A549 (cell line): Measurements from ENCODE around the gene RSPH3. TPM values are rescaled to one million over a fixed set of nuclear protein-coding genes. Genes with fewer than 3 reads are reported as not detected.
A peak's percentile ranks its signal among the peaks of the same experiment; 100 is the strongest.

Experiments used
- ATAC-seq, 2 experiments: fragments of 200-7000 bp in 1 of 2; fragments of >200 bp in 1 of 2; cut with Nextera tagmentation in 1 of 2; cut with Tn5 transposase in 1 of 2; 3 replicates each; pipeline versions ENCODE4 v1.8.0 to v1.9.1; 2018 to 2020; ENCODE audit warnings: mild to moderate bottlenecking in 1 of 2, moderate library complexity in 1 of 2
- CTCF ChIA-PET: fragments of 300-600 bp; sonication (Branson Sonifier 250); formaldehyde crosslinking; extraction: SDS; loops from one replicate; lab custom pipeline; 2021; ENCODE audit warnings: antibody characterized with exemption, inconsistent platforms; lab: Yijun Ruan, JAX
- POLR2A ChIA-PET: fragments of 350-600 bp; formaldehyde crosslinking; extraction: SDS; loops from one replicate; lab custom pipeline; 2021; ENCODE audit warnings: antibody characterized with exemption, inconsistent platforms; lab: Yijun Ruan, JAX
- DNase-seq, 2 experiments: peaks; one replicate each; pipeline versions ENCODE4 v3.0.0 to v3.0.0-alpha.2; 2011 to 2016; ENCODE audit warnings: low read depth in 1 of 2, low spot score in 1 of 2
- FAIRE-seq: peaks from 2 replicates; lab custom pipeline; 2011; peaks lifted over from hg19 to GRCh38; lab: Jason Lieb, UNC
- H3K27ac ChIP-seq, 2 experiments: fragments of >200 bp; sonication (Bioruptor Twin); formaldehyde crosslinking; 3 replicates each; pipeline ENCODE4 v1.5.1; 2016 to 2017
- H3K4me1 ChIP-seq: fragments of >200 bp; sonication (Bioruptor Twin); formaldehyde crosslinking; 3 replicates; pipeline ENCODE4 v1.6.1; 2016
- H3K4me2 ChIP-seq: fragments of >200 bp; sonication (Bioruptor Twin); formaldehyde crosslinking; 3 replicates; pipeline ENCODE4 v1.6.1; 2016
- H3K4me3 ChIP-seq: fragments of >200 bp; sonication (Bioruptor Twin); formaldehyde crosslinking; 3 replicates; pipeline ENCODE4 v1.5.1; 2016
- H3K9me3 ChIP-seq: fragments of >200 bp; sonication (Bioruptor Twin); formaldehyde crosslinking; 3 replicates; pipeline ENCODE4 v1.6.1; 2016
- CBX2 ChIP-seq: fragments of 200-600 bp; sonication (generic); IDR thresholded peaks from 2 replicates; pipeline ENCODE4 v1.6.1; 2016; ENCODE audit warnings: low read depth, mild to moderate bottlenecking, borderline replicate concordance
- CHD2 ChIP-seq: fragments of 150-350 bp; IDR thresholded peaks from 2 replicates; pipeline ENCODE4 v1.6.1; 2014; ENCODE audit warnings: low read length; ENCODE audit not compliant: partially characterized antibody
- EHF ChIP-seq: fragments of 250-450 bp; sonication (Bioruptor Pico); IDR thresholded peaks from 2 replicates; pipeline ENCODE4 v1.5.0; 2020; ENCODE audit warnings: mild to moderate bottlenecking
- EHMT2 ChIP-seq: fragments of 200-600 bp; sonication (generic); IDR thresholded peaks from 2 replicates; pipeline ENCODE4 v1.6.1; 2016; ENCODE audit warnings: antibody characterized with exemption, low read depth, mild to moderate bottlenecking, moderate library complexity
- HOXA7 ChIP-seq: fragments of 250-450 bp; sonication (Bioruptor Pico); IDR thresholded peaks from 2 replicates; pipeline ENCODE4 v1.5.0; 2020; ENCODE audit warnings: mild to moderate bottlenecking, moderate library complexity
- HOXB13 ChIP-seq: fragments of 250-450 bp; sonication (Bioruptor Pico); IDR thresholded peaks from 2 replicates; pipeline ENCODE4 v1.5.0; 2020; ENCODE audit warnings: low read depth, mild to moderate bottlenecking, moderate library complexity
- HOXB5 ChIP-seq: fragments of 250-450 bp; sonication (Bioruptor Pico); IDR thresholded peaks from 2 replicates; pipeline ENCODE4 v1.5.0; 2020; ENCODE audit warnings: mild to moderate bottlenecking, moderate library complexity
- JUN ChIP-seq, 2 experiments: fragments of >200 bp; sonication (Bioruptor Twin); formaldehyde crosslinking; IDR thresholded peaks; 2 replicates in 1 of 2; 3 replicates in 1 of 2; pipeline ENCODE4 v1.6.1; 2016 to 2017
- MAFK ChIP-seq: fragments of 450-650 bp; IDR thresholded peaks from 2 replicates; pipeline ENCODE4 v1.6.1; 2014; ENCODE audit not compliant: partially characterized antibody
- MYC ChIP-seq: IDR thresholded peaks from 2 replicates; pipeline ENCODE4 v1.6.1; 2012; ENCODE audit warnings: mild to moderate bottlenecking, inconsistent platforms, low read length, improper control_type of control experiment, borderline replicate concordance
- NFE2L2 ChIP-seq: fragments of 150-350 bp; conservative IDR thresholded peaks from 2 replicates; pipeline ENCODE4 v1.6.1; 2014; ENCODE audit warnings: low read length
- NPAS2 ChIP-seq: fragments of 250-450 bp; sonication (Bioruptor Pico); IDR thresholded peaks from 2 replicates; pipeline ENCODE4 v1.8.0; 2022; ENCODE audit warnings: mild to moderate bottlenecking, moderate library complexity, borderline replicate concordance
- NR3C1 ChIP-seq: fragments of >200 bp; sonication (Bioruptor Twin); formaldehyde crosslinking; IDR thresholded peaks from 3 replicates; pipeline ENCODE4 v1.6.1; 2017
- RCOR1 ChIP-seq: fragments of 150-350 bp; IDR thresholded peaks from 2 replicates; pipeline ENCODE4 v1.6.1; 2014; ENCODE audit warnings: antibody characterized with exemption, low read length, low read depth
- RFX5 ChIP-seq: fragments of 450-650 bp; IDR thresholded peaks from 2 replicates; pipeline ENCODE4 v1.7.1; 2014; ENCODE audit warnings: antibody characterized with exemption, mild to moderate bottlenecking, moderate library complexity
- SMC3 ChIP-seq: fragments of >200 bp; sonication (Bioruptor Twin); formaldehyde crosslinking; IDR thresholded peaks from 3 replicates; pipeline ENCODE4 v1.6.1; 2018; ENCODE audit warnings: inconsistent platforms
- SREBF2 ChIP-seq: fragments of 450-650 bp; IDR thresholded peaks from 2 replicates; pipeline ENCODE4 v1.6.1; 2014; ENCODE audit warnings: mild to moderate bottlenecking, moderate library complexity
- ZC3H11A ChIP-seq: fragments of 450-650 bp; IDR thresholded peaks from 2 replicates; pipeline ENCODE4 v1.6.1; 2014; ENCODE audit warnings: antibody characterized with exemption, mild to moderate bottlenecking
- ZFP36 ChIP-seq: fragments of 450-650 bp; IDR thresholded peaks from 2 replicates; pipeline ENCODE4 v1.6.1; 2014; ENCODE audit warnings: borderline replicate concordance; ENCODE audit not compliant: partially characterized antibody
- ZNF302 ChIP-seq: fragments of 250-450 bp; sonication (Bioruptor Pico); IDR thresholded peaks from 2 replicates; pipeline ENCODE4 v1.9.0; 2021; ENCODE audit warnings: inconsistent platforms, mild to moderate bottlenecking, moderate library complexity
- WGBS: methylation state at CpG from one replicate; pipeline ENCODE4 v1.1.6; 2017; ENCODE audit errors: missing lambda C conversion rate; 5-methylcytosine and 5-hydroxymethylcytosine counted together
- polyA plus RNA-seq, 4 experiments: library from polyadenylated mRNA; depleted of rRNA in 3 of 4; stranded (reverse); fragments of >200 nt; fragmentation: RNase III in 1 of 4; extraction: RNeasy Plus Mini Kit Qiagen cat#74134 plus additional on column Dnase treatment in 1 of 4; gene quantifications; 2 replicates in 3 of 4; 3 replicates in 1 of 4; pipeline ENCODE4 v1.2.3, GENCODE V29; 2011 to 2017
- TF ChIP-seq, protein P1 (sequence below): fragments of 450-650 bp; IDR thresholded peaks from 2 replicates; pipeline ENCODE4 v1.6.1; 2014; ENCODE audit warnings: antibody characterized with exemption
- TF ChIP-seq, protein P2 (sequence below): IDR thresholded peaks from 2 replicates; pipeline ENCODE4 v1.6.1; 2012
- TF ChIP-seq, protein P3 (sequence below): fragments of 250-450 bp; sonication (Bioruptor Pico); IDR thresholded peaks from 2 replicates; pipeline ENCODE4 v1.5.0; 2021; ENCODE audit warnings: mild to moderate bottlenecking, moderate library complexity, borderline replicate concordance
- TF ChIP-seq, protein P4 (sequence below): fragments of >200 bp; sonication (Bioruptor Twin); formaldehyde crosslinking; IDR thresholded peaks from 2 replicates; pipeline ENCODE4 v1.6.1; 2016

RSPH3 gene
- polyA plus RNA-seq, 2 of the 4 experiments (the other 2 are of a cell fraction), result 2.6 to 3.6 TPM

DNA sequence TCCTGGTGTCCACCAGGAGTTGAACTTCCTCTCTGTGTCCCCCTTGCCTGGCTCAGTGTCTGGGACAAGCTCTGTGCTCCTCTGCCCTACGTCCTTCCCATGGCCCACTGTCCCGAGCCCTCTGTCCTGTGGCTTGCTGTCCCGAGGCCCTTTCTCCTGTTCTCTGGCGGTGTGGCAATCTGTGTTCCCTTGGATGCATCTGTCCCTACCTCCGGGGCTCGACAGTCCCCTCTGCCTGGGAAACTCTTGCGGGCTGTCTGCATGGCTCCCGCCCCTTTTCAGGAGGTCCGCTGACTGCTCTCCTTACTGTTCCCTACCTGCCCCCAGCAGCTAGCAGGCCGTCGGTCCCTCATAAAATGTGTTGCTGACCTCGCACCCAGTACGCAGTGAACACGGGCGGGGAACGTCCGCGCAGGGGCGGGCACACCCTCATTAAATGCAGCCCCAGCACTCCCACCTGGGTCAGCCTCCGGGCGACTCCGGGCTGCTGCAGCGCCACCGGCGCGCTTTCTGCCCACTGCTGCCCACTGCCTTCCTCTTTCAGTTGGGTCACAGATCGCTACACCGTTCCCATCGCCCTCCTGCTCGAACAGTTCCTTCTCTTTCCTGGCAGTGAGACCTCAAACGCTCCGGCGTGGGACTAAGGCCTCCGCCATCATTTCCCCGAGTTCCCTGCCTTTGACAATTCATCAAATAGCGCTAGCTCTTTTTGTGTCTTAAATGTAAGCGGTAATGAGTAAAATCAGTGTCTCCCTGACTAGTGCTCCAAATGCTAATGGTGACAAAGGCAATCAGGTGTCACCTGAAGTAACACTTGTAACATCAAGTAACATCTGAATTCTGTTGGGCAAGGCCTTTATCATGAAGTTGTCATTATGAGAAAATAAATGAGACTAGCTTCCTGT lies 60.5 kb downstream of the RSPH3 start:
- Histone ChIP-seq H3K4me1 (no peaks in the 10 kb centered on the region), H3K9me3 (no peaks in the 10 kb centered on the region), H3K4me3 (peak overlapping the region; percentile 24; the same call in 1 of the 3 replicates), H3K4me2 (peak overlapping the region; percentile 65), H3K27ac (peak overlapping the region in 1 of 2 experiments; percentile 57; a peak in 2 of 6 replicates)
- TF ChIP-seq RCOR1, result no peak
- TF ChIP-seq, protein P1, sequence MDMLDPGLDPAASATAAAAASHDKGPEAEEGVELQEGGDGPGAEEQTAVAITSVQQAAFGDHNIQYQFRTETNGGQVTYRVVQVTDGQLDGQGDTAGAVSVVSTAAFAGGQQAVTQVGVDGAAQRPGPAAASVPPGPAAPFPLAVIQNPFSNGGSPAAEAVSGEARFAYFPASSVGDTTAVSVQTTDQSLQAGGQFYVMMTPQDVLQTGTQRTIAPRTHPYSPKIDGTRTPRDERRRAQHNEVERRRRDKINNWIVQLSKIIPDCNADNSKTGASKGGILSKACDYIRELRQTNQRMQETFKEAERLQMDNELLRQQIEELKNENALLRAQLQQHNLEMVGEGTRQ, result no peak
- ATAC-seq, result peak in 1 of 2 experiments; percentile 75; a peak in 1 of 6 replicates
- FAIRE-seq, result no peak
- no peak for DNase-seq
- ChIA-PET POLR2A (no interaction called here), CTCF (no interaction called here)
- 98% methylated on average over 28 of the region's 37 CpGs for WGBS

DNA sequence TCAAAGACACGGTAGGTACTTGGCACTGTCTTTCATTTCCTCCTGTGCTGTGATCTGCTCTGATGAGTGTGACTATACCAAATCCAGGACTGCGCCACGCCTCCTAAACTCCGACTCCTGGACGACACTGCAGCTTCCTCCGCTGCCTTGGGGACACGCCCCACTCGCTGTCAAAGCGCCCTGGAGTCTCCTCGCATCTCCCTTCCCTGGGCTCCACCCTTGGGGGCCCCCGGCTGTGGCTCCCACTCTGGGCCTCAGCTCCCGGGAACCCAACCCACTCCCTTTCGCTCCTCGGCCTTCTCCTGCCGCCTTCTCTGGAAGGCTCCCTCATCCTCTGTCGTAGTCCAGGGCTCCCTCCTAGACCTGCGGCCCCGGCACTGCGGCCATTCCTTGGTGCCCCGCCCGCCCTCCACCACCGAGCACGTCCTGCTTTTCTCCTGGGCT lies 61.2 kb downstream of the RSPH3 start:
- FAIRE-seq (no peak), DNase-seq (peak; percentile 17 to 52), ATAC-seq (peak; percentile 90 to 96)
- ChIA-PET POLR2A (no interaction called here), CTCF (no interaction called here)
- H3K4me1 ChIP-seq, result no peaks in the 10 kb centered on the region
- H3K4me2 ChIP-seq, result peak overlapping the region; percentile 65
- 58% methylated on average over 21 of the region's 23 CpGs for WGBS
- TF ChIP-seq MAFK (no peak), CBX2 (no peak), NR3C1 (no peak), NPAS2 (no peak), ZC3H11A (no peak), SREBF2 (no peak), MYC (no peak), HOXB13 (CRISPR knock-in tag) (no peak), EHF (CRISPR knock-in tag) (no peak), EHMT2 (no peak), ZNF302 (no peak), HOXB5 (no peak)
- TF ChIP-seq, protein P2, sequence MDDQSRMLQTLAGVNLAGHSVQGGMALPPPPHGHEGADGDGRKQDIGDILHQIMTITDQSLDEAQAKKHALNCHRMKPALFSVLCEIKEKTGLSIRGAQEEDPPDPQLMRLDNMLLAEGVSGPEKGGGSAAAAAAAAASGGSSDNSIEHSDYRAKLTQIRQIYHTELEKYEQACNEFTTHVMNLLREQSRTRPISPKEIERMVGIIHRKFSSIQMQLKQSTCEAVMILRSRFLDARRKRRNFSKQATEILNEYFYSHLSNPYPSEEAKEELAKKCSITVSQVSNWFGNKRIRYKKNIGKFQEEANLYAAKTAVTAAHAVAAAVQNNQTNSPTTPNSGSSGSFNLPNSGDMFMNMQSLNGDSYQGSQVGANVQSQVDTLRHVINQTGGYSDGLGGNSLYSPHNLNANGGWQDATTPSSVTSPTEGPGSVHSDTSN, result no peak
- TF ChIP-seq, protein P1, result no peak
- TF ChIP-seq, protein P3, sequence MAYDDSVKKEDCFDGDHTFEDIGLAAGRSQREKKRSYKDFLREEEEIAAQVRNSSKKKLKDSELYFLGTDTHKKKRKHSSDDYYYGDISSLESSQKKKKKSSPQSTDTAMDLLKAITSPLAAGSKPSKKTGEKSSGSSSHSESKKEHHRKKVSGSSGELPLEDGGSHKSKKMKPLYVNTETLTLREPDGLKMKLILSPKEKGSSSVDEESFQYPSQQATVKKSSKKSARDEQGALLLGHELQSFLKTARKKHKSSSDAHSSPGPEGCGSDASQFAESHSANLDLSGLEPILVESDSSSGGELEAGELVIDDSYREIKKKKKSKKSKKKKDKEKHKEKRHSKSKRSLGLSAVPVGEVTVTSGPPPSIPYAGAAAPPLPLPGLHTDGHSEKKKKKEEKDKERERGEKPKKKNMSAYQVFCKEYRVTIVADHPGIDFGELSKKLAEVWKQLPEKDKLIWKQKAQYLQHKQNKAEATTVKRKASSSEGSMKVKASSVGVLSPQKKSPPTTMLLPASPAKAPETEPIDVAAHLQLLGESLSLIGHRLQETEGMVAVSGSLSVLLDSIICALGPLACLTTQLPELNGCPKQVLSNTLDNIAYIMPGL, result no peak
- peak overlapping the region; percentile 24; the same call in 1 of the 3 replicates for H3K4me3 ChIP-seq
- H3K9me3 ChIP-seq, result no peaks in the 10 kb centered on the region
- peak overlapping the region in 1 of 2 experiments; percentile 57; a peak in 2 of 6 replicates for H3K27ac ChIP-seq

DNA sequence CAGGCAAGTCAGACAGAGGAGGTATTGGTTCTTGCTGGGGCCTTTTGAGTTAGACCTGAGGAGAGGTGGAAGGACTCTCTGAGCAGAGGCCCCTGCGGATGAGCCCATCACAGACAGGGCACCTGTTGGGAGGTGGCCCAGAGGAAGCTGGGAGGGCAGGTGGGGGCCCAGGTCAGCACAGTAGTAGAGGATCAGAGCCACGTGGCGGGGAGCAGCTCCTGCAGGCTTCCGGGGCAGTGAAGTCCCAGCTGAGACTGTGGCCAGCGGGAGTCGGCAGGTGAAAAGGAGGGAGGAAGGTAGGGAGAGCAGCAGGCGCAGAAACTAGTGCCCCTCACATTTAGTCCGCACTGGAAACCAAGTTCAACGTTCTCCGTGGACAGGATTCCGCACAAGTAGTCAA lies 61.8 kb downstream of the RSPH3 start:
- no peak for FAIRE-seq
- H3K27ac ChIP-seq, result no peak overlapping the region
- TF ChIP-seq HOXA7 (CRISPR knock-in tag), result no peak
- TF ChIP-seq NPAS2, result no peak
- TF ChIP-seq CBX2, result no peak
- no peak for TF ChIP-seq SMC3
- TF ChIP-seq, protein P2, result no peak
- no peak for TF ChIP-seq RCOR1
- no peak for TF ChIP-seq EHMT2
- no peak for TF ChIP-seq CHD2
- no peak for TF ChIP-seq SREBF2
- no peak for TF ChIP-seq ZFP36
- no peak for TF ChIP-seq RFX5
- no peak for TF ChIP-seq NFE2L2
- TF ChIP-seq, protein P4, sequence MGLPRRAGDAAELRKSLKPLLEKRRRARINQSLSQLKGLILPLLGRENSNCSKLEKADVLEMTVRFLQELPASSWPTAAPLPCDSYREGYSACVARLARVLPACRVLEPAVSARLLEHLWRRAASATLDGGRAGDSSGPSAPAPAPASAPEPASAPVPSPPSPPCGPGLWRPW, result no peak
- TF ChIP-seq JUN (IDR thresholded peaks at IDR 0.05), result no peak
- TF ChIP-seq, all 56 proteins: peak for 0
- ATAC-seq, result peak in 1 of 2 experiments; percentile 11; a peak in 1 of 6 replicates
- Histone ChIP-seq H3K4me3 (no peak overlapping the region), H3K9me3 (no peaks in the 10 kb centered on the region), H3K4me2 (peak overlapping the region; percentile 65; the same call in 2 of the 3 replicates), H3K4me1 (no peaks in the 10 kb centered on the region)
- no peak for DNase-seq
- 92% methylated on average over 11 of the region's 11 CpGs for WGBS
- ChIA-PET POLR2A (no interaction called here), CTCF (no interaction called here)
